GM21825 (cell line): ENCODE data around the gene KRT1.
"Not testable (repeated sequence)": the region's sequence is repeated elsewhere in the genome, so short reads cannot be mapped to it uniquely, and the experiment has no call there.

ENCODE experiments used
- ATAC-seq: cut with Tn5 transposase; IDR thresholded peaks from one replicate; pipeline ENCODE4 v1.9.1; 2021; ENCODE audit warnings: mild to moderate bottlenecking, moderate library complexity; ENCODE audit not compliant: unreplicated experiment

Gene KRT1

DNA sequence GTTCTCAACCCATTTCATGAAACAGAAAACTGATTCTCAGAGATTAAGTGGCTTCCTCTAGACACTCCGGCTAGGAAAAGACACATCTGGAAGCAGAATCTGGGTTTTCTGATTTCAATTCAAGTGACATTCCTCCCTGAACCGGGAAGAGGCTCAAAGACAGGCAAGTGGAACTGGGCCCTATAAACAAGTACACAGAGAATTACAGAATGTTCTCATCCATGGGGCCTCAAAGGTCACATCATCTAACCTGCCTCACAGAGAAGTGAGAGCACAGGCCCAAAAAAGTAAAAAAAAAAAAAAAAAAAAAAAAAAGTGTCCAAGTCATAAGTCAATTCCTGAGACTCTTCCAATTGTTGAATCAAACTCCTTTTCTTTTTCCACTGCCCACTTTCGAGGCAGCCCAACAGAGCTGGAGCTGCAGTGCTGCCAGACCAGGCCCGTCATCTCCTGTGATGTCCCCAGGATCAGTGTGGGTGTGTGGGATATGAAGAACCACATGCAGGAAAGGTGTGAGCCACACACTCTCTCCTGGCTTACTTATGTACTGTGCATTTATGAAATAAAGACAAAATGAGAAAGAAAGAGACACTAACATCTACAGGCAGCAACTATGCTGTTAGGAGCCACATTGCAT lies 2.8 kb upstream of the KRT1 start:
- ATAC-seq, result no peak

DNA sequence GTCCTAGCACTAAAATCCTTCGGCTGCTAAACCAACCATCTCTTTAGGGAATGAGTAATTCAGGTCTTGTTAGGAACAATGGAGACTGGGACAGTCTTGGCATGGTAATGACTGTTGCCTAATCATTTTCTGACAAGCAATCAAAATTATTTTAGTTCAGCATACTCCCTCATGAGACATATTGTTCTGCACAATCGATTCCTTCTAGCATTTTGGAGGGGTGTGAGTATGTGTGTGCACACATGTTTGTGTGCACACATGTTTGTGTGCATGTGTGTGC lies 2.1 kb upstream of the KRT1 start:
- ATAC-seq, result no peak

DNA sequence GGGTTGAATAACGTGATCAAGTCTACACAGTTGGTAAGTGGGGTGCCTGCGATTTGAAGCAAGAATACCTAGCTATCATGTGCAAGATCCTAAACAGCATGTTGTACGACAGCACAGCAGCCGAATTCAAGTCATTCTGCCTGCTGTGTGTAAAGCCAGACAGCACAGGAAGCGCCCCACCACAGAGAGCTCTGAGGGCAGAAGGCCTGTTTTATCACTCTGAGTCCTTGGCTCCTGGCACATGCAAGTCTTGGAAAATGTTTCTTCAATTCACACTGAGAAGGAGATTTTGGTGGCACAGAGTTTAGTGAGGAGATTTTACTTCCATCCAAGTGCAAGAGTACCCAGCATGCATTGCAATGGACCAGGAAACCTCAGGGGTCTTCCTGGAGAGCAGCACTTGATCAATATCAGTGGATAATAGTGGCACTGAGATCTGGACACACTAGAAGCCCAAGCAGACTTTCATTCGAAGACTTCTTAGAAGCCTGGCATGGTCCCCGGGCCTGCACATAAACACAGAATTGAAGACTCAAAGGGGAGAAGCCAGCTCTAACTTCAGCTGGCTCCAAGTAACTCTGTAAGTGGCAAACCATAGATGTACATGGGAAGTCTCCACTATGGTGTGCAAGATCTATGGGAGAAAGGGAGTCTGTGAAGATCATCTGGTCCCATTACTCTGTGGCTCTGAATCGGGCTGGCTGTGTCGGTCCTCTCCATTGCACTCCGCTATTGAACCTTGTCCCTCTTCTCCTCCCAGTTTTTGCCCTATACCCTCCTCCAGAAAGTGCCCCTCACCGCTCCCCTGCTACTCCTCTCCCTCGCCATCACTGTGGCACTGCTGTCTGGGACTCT lies 1.5 kb upstream of the KRT1 start:
- no peak for ATAC-seq

DNA sequence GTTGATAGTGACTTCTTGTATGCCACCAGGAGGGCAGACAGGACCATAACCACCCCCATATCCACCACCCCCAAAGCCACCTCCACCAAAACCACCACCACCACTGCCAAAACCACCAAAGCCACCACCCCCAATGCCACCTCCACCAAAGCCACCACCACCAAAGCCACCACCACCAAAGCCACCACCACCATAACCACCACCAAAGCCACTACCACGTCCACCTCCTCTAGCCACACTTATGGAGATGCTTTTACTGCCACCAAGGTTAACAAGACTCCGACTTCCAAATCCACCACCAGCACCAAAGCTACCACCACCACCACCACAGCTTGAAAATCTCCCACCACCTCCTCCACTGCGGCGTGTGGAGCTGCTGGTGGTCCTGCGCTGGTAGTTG lies 332 bp downstream of the KRT1 start:
- ATAC-seq, result no peak

DNA sequence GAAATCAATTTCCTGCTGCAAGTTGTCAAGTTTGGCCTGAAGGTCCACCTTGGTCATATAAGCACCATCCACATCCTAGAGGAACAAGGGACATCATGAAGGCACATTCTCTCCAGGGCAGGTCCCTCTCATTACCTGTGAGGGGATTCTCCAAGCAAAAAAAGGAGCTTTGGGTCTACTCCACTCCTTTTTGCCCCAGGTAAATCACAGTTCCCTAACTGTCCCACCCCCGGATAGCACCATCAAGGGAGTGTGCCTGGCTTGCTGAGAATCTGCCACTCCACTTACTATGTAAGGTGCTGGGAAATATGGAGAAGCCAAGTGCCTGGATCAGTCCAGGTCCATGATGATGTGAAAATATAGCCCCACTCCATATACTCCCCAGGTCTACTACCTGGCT lies 2.5 kb downstream of the KRT1 start:
- ATAC-seq, result no peak

DNA sequence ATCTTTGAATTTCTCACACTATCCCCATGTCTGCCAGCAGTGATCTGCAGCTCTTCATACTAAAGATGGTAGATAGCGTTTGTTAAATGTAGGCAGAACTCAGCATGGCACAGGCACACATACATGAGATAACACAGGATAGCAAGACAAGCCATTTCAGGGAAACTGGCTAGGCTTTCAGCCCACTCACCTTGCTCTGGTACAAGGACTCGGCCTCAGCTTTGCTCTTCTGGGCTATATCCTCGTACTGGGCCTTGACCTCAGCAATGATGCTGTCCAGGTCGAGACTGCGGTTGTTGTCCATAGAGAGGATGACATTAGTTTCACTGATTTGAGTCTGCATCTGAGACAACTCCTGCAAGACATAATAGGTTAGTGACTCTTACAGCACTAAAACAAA lies 3.1 kb downstream of the KRT1 start:
- no peak for ATAC-seq

DNA sequence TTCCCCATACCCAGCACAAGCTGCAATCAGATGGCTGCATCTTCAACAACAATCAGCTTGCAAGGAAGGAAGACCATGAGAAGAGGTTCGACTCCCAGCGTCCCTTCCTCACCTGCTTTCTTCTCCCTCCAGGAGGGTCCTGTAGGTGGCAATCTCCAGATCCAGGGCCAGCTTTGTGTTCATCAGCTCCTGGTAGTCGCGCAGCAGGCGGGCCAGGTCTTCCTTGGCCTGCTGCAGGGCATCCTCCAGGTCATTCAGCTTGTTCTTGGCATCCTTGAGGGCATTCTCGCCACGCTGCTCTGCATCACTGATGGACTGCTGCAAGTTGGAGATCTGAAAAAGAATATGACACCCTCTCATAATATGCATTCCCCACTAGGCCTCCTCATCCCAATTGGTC lies 4.0 kb downstream of the KRT1 start:
- ATAC-seq, result no peak

DNA sequence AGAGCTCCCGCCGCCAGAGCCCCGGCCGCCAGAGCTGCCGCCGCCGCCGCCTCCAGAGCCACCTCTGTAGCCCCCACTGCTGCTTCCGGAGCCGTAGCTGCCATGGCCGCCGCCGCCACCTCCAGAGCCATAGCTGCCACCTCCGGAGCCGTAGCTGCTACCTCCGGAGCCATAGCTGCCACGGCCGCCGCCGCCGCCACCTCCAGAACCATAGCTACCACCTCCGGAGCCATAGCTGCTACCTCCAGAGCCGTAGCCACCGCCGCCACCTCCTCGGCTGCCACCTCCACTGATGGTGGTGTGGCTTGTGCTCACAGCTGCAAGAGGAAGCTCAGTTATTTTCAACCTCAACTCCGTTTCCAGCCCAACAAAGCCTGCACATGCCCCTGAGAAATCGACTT lies 4.9 kb downstream of the KRT1 start:
- no peak for ATAC-seq

DNA sequence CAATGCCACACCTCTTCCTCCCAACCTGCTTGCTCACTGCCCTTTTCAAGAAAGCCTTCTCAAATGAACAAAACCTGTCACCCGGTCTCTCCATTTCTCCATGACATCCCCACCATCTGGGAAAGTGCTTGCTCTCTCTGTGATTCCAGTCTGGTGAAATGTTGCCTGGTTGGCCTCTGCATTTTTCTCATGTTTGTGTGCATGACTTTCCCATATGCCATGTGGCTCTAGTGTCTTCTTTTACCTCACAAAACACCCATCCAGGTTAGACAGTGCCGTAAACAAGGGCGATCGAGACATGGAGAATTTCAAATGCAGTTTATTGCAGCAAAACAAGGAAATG lies 5.8 kb downstream of the KRT1 start:
- no peak for ATAC-seq

DNA sequence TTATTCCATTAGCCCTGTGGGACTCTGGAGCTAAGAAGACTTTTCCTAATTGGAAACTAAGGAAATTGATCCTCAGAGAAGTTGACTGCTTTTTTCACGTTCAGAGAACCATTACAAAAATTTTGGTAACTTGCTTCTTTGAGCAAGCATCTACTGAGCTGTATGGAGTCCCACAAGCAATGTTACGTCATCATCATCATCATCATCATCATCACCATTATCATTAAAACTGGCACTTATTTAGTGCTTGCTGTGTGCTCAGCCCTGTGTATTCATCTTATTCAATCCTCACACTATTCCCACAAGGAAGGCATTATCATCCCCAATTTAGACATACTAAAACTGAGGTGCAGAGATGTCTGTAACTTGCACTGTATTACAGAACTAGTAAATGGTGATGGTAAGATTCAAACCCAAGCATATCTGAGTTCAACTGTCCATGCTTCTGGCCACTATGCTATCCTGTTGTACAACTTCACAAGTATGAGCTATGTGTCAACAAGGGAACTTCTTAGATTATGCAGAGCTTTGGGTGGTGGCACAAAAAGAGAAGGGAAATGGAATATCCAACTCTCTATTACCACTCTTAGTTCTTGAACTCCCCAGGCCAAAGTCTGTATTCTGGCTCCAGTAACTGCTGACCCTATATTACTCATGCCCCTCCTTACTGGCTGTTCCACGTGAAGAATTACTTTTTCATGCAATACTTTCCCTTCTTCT lies 6.3 kb downstream of the KRT1 start:
- no peak for ATAC-seq

DNA sequence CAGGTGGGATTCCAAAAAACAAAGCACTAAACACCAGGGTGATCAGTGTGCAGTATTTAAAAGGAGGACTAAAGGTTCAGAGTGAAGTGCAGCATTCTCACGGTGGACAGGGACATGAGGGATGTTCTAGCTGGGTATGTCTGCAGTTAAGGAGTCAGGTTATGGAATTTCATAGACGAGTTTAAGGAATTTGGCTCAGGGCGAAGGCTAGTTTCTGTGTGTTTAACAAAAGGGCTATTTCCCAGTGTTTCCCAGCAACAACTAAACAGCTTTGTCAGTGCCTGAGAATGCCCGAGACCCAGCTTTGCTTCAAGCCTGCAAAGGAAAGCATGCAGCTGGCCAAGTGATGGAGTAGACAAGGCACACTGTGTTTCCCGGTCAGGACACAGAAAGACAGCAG lies 7.0 kb downstream of the KRT1 start:
- ATAC-seq, result no peak

DNA sequence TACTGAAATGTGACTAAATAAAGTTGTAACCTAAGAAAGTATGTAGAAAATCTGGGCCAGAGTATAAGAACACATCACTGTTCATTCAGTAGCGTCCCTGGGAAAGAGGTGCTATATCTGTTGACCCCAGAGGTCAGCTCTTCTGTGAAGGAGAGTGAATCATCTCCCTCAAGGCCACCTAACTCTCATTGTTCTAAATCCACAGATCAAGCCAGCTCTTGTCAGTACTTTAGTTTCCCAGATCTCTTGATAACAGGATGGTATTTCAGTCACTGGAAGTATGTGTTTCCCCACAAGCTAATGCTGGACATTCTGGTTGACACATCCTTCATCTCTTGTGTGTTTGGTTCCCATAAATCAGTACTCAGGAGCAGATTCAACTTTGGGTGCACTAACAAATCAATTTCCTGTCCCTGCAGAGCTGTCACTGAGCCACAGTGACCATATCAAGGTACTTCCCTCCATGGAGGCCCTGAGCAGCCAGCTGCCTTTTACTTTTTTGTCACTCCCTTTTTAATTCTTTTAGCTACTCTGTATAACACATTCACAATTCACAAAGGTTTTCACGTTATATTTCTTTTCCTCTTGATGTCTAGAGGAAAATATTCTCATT lies 7.8 kb downstream of the KRT1 start:
- no peak for ATAC-seq

DNA sequence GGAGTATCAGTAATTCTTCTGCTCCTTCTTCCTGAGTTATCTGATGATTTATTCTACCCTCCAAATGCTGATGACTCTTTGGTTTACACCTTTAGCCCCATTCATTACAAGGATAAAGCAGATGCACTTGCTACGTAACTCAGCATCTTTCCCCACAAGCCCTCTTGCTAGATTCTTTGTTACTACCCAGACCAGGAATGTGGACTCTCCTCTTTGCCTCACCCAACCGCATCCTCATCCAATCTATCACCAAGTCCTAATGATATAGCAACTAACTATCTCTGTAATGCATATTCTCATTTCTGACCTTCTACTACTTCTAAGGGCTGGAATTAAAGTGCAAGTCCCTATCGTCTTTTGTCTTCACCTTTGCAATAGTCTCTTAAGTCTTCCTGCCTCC lies 9.2 kb downstream of the KRT1 start:
- ATAC-seq, result no peak

DNA sequence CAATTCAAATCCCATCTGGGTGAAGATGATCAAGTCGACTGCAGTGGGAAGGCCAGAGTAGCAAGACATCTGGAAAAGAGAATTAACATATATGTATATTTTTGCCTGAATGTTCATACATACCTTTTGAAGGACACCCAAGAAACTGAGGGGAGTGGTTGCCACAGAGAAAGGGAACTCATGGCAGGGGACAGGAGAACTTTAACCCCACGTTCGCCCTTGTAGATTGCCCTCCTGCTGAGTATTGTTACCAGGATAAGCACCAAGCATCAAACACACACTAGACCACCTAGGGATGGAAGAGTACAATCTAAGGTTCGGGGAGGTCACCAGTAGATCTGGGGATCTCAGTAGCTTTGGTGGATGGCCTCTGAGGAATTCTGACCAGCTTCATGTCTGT lies 9.7 kb downstream of the KRT1 start:
- no peak for ATAC-seq

DNA sequence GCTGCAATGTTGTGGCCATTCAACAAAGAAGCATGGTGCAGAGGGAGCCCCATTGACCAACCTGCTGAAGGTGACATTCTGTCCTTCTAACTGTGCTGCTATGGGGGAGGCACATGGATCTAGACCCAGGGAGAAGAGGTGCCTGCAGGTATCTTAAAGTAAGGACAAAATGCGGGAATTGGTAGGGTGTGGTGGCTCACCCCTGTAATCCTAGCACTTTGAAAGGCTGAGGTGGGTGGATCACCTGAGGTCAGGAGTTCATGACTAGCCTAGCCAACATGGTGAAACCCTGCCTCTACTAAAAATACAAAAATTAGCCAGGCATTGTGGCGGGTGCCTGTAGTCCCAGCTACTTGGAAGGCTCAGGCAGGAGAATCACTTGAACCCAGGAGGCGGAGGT lies 10.3 kb downstream of the KRT1 start:
- ATAC-seq, result not testable (repeated sequence)

DNA sequence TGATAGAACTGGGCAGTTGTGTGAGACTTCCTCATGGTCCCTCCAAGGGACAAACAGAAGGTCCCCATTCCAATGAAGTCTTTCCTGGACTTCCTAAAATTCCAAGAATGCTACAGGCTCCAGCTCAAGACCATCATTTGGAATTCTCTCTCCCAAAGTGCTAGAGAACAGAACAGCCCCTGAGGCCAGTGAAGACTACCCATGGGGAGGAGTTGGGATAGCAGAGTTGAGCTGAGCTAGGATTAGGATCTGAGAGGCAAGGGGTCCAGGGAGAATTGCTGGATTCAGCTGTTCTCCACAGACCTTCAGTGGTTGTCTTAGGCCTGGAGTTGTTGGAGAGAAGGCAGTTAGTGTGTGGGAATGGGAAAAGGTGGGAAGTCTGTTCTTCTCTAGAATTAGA lies 10.8 kb downstream of the KRT1 start:
- ATAC-seq, result no peak

DNA sequence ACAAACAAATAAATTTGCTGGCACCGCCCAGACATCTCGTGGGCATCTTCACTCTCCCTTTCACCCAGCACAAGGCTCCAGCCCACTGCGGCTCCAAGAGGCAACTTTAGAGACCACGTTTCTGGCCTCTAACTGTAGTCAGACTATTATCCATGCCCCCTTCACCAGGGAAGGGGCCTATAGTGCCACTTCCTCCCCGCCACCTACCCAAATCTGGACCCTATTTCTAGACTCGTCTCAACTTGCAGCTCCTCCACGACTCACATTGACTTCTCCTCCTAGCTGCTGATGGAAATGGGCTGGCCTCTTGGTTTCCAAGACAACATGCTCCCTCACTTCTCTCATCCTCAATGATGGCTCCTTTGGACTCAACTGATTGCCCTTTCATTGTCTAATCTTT lies 12.3 kb downstream of the KRT1 start:
- no peak for ATAC-seq

DNA sequence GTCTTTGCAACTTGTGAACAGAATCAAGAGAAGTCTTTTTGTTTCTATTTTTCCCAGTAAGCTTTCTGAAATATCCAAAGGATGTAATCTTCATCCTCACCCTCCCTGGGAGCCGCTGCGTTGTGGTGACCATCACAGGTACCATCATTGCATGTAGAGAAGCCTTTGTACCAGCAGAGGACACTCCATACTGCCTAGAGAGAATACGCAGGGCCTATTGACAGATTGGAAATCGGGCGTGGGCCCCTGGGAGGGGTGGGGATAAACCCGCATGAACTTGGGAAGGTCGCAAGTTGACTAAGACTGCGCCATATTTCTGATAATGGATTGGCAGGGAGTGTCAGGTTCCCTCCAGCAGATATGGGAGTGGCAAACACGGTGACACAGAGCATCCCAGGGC lies 12.7 kb downstream of the KRT1 start:
- ATAC-seq, result no peak

DNA sequence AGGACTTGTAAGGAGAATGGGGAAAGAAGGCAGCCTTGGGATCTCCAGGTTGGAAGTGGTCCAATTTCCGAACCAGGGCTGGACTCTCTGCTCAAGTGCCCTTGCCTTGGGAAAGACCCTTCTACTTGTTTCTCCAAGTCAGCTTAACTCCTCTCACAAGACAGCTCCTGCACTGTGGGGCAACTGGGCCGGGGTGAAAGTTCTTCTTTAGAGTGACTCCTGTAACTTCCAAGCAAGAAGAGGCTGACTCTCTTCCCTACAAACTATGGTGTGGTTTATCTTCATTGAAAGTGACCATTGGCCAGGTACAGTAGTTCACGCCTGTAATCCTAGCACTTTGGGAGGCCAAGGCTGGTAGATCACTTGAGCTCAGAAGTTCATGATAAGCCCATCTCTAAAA lies 13.7 kb downstream of the KRT1 start:
- no peak for ATAC-seq

DNA sequence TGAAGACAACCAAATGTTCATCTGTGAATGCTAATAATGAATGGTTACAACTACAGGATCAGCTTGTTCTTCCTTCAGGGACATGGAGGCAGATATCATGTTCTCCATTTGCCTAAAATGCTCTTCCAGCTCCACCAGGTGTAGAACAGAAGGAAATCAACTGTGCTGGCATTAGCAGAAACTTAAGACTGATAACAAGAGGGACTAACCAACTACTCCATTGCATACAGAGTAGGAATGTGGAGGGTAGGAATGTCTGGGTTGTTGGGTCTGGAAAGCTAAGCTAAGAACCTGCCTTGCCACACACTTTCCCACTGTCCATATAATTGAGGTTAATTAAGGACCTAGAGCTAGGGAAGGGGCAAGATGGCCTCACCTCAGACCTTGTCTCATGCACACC lies 16.8 kb downstream of the KRT1 start:
- no peak for ATAC-seq

DNA sequence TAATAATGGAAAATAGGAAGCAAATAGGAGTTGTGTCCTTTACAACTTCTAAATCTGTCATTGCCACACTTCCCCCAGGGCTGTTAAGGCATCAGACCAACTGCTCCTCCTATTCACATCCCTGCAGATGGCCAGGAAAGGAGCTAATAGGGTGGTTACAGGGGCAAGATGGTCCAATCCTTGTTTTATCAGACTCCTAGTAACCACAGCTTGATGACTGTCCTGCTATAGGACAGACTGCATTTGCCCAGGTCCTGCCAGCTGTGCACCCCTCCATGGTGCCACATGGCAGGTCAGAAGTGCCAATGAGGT lies 17.3 kb downstream of the KRT1 start:
- ATAC-seq, result no peak
